GM19397 (cell line): ENCODE measurements around the gene ENDOD1.

ENCODE experiments used
- ATAC-seq: cut with Tn5 transposase; IDR thresholded peaks from one replicate; pipeline ENCODE4 v1.9.1; 2021; ENCODE audit warnings: mild to moderate bottlenecking, moderate library complexity; ENCODE audit not compliant: unreplicated experiment

Gene ENDOD1

DNA sequence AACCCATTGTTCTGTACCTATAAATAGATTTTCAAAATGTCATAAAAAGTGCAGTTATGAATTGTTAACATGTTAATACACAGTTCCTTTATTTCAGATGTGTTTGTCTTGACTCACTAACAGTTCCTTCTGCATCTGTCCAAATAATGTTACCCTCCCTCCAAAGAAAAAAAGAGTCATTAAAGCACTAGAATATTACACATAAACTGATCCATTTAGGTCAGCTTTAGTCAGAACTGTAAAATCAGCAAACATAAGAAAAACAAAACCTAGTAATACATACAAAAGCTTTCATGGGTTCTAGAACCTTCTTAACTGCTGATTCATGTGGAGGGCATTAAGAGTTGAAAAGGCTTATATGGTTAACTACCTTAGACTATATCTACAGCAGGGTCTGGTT, 76.0 kb downstream of the ENDOD1 start:
- no peak for ATAC-seq

DNA sequence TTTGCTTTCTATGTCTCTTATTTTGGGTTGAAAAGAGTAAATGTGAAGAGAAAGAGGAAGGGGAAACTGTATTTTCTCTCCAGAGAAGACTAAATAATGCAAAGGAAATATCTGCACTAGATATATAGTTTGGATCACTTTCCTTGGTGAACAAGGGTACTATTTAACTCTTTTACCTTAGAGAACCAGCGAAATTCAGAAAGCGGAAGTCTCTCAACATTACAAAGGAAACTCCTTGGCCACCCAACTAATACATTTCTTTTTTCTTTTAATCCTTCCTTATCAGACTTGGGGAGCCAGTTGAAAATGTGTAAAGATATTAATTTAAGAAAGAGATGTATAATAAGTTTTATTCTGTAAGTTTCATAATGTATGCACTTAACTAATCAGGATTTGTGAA, 77.1 kb downstream of the ENDOD1 start:
- ATAC-seq, result no peak

DNA sequence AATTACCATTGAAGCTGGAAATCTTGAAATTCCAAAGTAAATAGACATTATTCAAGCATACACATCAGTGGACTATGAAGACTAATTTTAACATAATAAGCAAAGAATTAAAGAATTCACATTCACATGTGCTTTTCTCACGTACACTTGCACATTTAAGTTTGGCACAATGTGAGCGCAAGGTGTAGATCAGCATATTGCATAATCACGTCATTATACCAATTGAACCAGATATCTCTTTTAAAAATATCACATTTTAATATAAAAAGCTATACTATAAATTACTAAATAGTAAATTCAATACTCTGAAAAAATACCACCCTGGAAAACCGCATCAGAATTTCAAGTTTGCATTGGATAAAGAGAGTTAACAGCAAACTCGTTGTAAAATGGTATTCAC, 80.6 kb downstream of the ENDOD1 start:
- no peak for ATAC-seq

DNA sequence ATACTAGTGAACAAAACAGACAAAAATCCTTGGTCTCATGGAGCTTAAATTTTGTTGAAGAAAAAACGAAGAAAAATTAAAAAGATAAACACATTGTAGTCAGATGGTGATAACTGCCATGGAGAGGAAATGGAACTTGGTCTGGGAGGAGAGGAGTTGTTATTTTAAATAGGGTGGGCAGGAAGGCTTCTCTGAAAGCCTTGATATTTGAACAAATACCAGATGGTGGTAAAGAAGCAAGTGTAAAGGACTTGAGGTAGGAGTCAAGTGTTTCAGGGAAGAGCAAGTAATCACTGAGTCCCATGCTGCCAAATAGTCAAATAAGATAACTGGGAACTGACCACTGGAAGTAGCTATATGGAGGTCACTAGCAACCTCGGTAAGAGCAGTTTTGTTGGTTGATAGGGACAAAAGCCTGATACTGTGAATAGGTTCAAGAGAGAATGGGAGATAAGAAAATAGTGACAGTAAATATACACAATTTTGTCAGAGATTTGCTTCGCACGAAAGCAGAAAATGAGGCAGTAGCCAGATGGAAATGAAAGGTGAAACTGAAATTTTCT, 86.3 kb downstream of the ENDOD1 start:
- ATAC-seq, result no peak
